ENCODE data around the gene LBHD2. TPM values are rescaled to one million over a fixed set of nuclear protein-coding genes. Genes with fewer than 3 reads are reported as not detected.

The LBHD2 gene
- total RNA-seq, 2 donors from 2014 or later = not detected

DNA sequence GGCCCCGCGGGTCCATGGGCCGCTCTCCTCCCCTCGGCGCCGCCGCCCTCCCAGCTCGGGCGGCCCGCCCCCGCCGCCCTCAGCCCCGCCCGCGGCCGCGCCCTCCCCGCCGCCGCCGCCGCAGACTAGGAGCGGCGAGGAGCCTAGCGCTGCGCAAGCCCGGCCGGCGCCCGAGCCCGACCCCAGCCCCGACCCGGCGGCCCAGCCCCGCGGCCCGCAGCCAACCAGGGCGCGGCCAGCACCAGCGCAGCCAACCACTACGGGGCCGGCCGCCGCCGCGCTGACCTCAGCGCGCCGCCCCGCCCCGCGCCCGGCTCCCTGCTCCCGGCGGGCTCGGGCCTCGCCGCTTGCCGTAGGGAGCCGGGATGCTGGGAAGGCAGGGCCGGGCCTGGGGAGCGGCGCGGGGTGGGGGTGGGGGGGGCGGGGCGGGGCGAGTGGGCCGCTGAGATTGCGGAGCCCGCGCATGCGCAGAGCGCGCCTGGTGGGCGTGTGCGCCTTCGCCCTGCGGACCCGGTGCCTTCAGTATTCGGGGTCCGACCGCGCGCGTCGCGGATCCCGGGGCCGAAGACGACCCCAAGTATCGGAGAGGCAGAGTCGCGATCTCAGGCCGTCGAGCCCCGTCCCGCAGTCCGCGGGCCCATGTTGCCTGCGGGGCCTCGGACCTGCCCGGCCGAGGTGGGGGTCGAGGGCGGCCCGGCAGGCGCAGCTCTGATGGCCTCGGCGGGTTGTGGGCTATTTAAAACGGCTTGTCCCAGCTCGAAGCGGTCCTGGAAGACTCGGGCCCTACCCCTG is 26.4 kb upstream of the LBHD2 start, which contains the start of gene CDC42BPB:
Gene CDC42BPB (minus strand): TSS at position 178 of the 792 bp plus-strand sequence. CDS start 376 bp downstream, outside the sequence.
- H3K27me3 ChIP-seq = no peaks in the 10 kb centered on the region
- peak within 1 kb of the TSS; percentile 75 to 86 (median 84) for H3K27ac ChIP-seq
- intact Hi-C loops (cut with DNase I) = no loop called here
- peak within 1 kb of the TSS; percentile 79 to 95 for H3K4me3 ChIP-seq
- H3K4me1 ChIP-seq = peaks cover 37% of the 10 kb centered on the region
- ATAC-seq (peak; percentile 96), DNase-seq (peak; percentile 88 to 93 (median 92))
- H3K9me3 ChIP-seq = no peaks in the 10 kb centered on the region
- TF ChIP-seq, protein P1, sequence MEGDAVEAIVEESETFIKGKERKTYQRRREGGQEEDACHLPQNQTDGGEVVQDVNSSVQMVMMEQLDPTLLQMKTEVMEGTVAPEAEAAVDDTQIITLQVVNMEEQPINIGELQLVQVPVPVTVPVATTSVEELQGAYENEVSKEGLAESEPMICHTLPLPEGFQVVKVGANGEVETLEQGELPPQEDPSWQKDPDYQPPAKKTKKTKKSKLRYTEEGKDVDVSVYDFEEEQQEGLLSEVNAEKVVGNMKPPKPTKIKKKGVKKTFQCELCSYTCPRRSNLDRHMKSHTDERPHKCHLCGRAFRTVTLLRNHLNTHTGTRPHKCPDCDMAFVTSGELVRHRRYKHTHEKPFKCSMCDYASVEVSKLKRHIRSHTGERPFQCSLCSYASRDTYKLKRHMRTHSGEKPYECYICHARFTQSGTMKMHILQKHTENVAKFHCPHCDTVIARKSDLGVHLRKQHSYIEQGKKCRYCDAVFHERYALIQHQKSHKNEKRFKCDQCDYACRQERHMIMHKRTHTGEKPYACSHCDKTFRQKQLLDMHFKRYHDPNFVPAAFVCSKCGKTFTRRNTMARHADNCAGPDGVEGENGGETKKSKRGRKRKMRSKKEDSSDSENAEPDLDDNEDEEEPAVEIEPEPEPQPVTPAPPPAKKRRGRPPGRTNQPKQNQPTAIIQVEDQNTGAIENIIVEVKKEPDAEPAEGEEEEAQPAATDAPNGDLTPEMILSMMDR (IDR thresholded peaks at IDR 0.05) = peak in 2 of 7 experiments; percentile 5 to 13
- TF ChIP-seq POLR2A (IDR thresholded peaks at IDR 0.05) = peak in 1 of 3 donors; percentile 54
- 1% methylated on average over 77 of the region's 113 CpGs; no CpG with 5 or more reads in 1 of the 2 donors for WGBS, 2 donors
- no peaks in the 10 kb centered on the region for H3K36me3 ChIP-seq (replicated peaks in 1 of 2; ENCODE audit: insufficient read depth in 1 of 2, low read depth in 2 of 2)

DNA sequence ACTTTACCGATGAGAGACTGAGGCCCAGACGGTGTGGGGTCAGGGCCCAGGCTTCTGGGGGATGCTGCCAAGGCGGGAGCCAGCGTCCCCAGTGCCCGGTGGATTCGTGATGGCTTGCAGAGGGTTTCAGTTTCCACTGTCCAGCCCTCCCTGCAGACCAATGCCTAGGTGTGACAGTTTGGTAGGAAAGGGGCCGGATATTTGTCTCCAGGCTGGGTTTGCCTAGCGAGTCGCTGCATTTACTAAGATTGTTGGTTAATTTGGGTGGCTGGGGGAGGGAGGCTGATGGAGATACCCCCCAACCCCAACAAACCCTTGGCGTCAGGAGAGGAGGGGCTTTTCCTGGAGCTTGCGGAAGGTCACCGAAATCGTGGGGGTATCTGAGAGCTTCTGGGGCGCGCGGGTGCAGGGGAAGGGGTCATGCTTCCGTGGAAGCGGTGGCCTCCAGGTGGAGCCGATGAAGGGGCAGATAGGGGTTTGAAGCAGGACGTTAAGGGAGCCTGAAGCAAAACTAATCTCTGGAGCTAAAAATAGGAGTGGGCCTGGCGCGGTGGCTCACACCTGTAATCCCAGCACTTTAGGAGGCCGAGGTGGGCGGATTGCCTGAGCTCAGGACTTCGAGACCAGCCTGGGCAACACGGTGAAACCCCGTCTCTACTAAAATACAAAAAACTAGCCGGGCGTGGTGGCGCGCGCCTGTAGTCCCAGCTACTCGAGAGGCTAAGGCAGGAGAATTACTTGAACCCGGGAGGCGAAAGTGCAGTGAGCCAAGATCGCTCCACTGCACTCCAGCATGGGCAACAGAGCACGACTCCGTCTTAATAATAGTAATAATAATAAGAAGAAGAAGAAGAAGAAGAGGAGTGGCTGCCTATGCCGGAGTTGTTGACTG is 25.6 kb upstream of the LBHD2 start:
- TF ChIP-seq POLR2A (IDR thresholded peaks at IDR 0.05) = no peak
- DNase-seq = no peak
- ATAC-seq = no peak
- Histone ChIP-seq H3K27ac (peak overlapping the region; percentile 15 to 85 (median 78)), H3K4me3 (peak overlapping the region in 1 of 2 donors; percentile 76), H3K27me3 (no peaks in the 10 kb centered on the region), H3K36me3 (replicated peaks in 1 of 2; ENCODE audit: insufficient read depth in 1 of 2, low read depth in 2 of 2) (no peaks in the 10 kb centered on the region), H3K9me3 (no peaks in the 10 kb centered on the region), H3K4me1 (peaks cover 37% of the 10 kb centered on the region)
- 43 to 66% methylated on average over 31 to 39 of the region's 39 CpGs for WGBS, 2 donors
- intact Hi-C loops (cut with DNase I) = no loop called here

DNA sequence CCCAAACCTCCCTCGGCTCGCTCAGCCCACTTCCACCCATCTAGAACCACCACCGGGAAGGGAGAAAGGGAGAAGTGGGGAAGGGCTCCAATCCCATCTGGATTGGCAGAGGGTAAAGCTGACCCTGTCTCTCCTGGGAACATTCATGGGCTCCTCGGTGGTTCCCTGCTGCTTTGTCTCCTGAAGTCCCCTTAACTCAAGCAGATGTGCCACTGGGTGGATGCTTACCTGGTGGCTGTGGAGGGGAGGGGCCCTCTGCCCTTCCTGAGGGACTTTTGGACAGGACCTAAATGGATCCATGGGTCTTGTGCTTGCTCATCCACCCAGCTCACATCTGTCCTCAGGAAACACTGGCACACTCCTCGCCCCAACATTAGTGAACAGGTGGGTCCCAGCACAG is 24.5 kb upstream of the LBHD2 start:
- TF ChIP-seq, protein P1 (IDR thresholded peaks at IDR 0.05) = no peak
- no peak for TF ChIP-seq POLR2A (IDR thresholded peaks at IDR 0.05)
- Histone ChIP-seq H3K9me3 (no peaks in the 10 kb centered on the region), H3K27ac (no peak overlapping the region), H3K4me1 (peaks cover 36% of the 10 kb centered on the region), H3K27me3 (no peaks in the 10 kb centered on the region), H3K36me3 (replicated peaks in 1 of 2; ENCODE audit: insufficient read depth in 1 of 2, low read depth in 2 of 2) (no peaks in the 10 kb centered on the region), H3K4me3 (no peak overlapping the region)
- WGBS, 2 donors = 71 to 74% methylated on average over 3 to 4 of the region's 5 CpGs
- ATAC-seq = no peak
- DNase-seq = no peak
- intact Hi-C loops (cut with DNase I) = no loop called here

DNA sequence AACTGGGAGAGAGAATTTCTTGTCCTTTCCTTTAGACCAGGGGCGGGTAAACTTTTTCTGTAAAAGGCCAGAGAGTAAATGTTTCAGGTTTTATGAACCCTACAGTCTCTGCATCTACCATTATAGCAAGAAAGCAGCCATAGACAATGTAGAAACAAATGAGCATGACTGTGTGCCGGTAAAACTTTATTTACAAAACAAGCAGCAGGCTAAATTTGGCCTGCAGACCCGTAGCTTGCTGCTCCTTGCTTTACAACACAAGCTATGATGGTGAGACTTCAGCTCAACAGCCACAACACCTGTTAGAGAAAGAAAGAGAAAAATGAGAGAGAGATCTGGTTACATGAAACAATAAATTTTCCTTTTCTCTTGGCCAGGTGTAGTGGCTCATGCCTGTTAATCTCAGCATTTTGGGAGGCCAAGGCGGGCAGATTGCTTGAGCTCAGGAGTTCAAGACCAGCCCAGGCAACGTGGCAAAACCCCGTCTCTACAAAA is 22.5 kb upstream of the LBHD2 start:
- Histone ChIP-seq H3K27me3 (no peaks in the 10 kb centered on the region), H3K9me3 (no peaks in the 10 kb centered on the region), H3K4me1 (peaks cover 19% of the 10 kb centered on the region), H3K36me3 (replicated peaks in 1 of 2; ENCODE audit: insufficient read depth in 1 of 2, low read depth in 2 of 2) (no peaks in the 10 kb centered on the region), H3K27ac (no peak overlapping the region), H3K4me3 (no peak overlapping the region)
- ATAC-seq (no peak), DNase-seq (no peak)
- TF ChIP-seq POLR2A (IDR thresholded peaks at IDR 0.05) = no peak
- TF ChIP-seq, protein P1 (IDR thresholded peaks at IDR 0.05) = no peak
- intact Hi-C loops (cut with DNase I) = no loop called here
- 73 to 77% methylated on average over 6 of the region's 6 CpGs for WGBS, 2 donors

DNA sequence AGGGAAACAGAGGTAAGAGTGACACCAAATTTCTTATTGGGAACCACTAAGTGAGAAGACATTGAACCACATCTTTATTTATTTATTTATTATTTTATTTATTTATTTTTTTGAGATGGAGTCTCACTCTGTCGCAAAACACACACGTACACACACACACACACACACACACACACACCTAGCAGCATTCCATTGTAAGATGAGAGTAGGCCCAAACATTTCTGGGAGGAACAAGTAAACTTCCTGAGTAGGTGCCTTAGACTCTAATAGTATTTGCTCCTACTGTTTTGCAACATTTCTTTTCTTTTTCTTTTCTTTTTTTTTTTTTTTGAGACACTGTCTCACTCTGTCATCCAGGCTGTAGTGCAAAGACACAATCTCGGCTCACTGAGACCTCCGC is 19.6 kb upstream of the LBHD2 start:
- Histone ChIP-seq H3K36me3 (replicated peaks in 1 of 2; ENCODE audit: insufficient read depth in 1 of 2, low read depth in 2 of 2) (no peaks in the 10 kb centered on the region), H3K27me3 (no peaks in the 10 kb centered on the region), H3K27ac (no peak overlapping the region), H3K4me1 (peaks cover 2% of the 10 kb centered on the region), H3K9me3 (no peaks in the 10 kb centered on the region), H3K4me3 (no peak overlapping the region)
- ATAC-seq = no peak
- no peak for DNase-seq
- 83 to 85% methylated on average over 2 to 4 of the region's 4 CpGs for WGBS, 2 donors
- intact Hi-C loops (cut with DNase I) = no loop called here
- TF ChIP-seq, protein P1 (IDR thresholded peaks at IDR 0.05) = no peak
- TF ChIP-seq POLR2A (IDR thresholded peaks at IDR 0.05) = no peak
